ENCODE results near the gene SOAT2.
"Not testable (repeated sequence)": the region's sequence is repeated elsewhere in the genome, so short reads cannot be mapped to it uniquely, and the experiment has no call there.

- TF ChIP-seq CTCF, POLR2A (IDR thresholded peaks at IDR 0.05): not testable (repeated sequence)
These were observed 9.1 kb downstream of the SOAT2 start for GRCh38 chr12:53112431-53112830.
